Sigmoid colon (tissue), 4 donors: ENCODE results near the gene CALML6.

Experiments
- CTCF ChIP-seq, 4 experiments: fragments of 450-650 bp in 3 of 4; fragments of 200-600 bp in 1 of 4; IDR thresholded peaks; one replicate each; pipeline ENCODE4 v1.5.1; 2016 to 2019; ENCODE audit warnings: antibody characterized with exemption in 4 of 4, mild to moderate bottlenecking in 3 of 4, moderate library complexity in 2 of 4
- EP300 ChIP-seq, 4 donors: sonication (generic); formaldehyde crosslinking; IDR thresholded peaks; one replicate each; pipeline ENCODE4 v1.6.1; 2017; ENCODE audit warnings: antibody characterized with exemption in 4 of 4
- POLR2A ChIP-seq, 2 donors: fragments of 450-650 bp; IDR thresholded peaks; one replicate each; pipeline ENCODE4 v1.6.1; 2016; ENCODE audit warnings: antibody characterized with exemption in 2 of 2, mild to moderate bottlenecking in 2 of 2, moderate library complexity in 2 of 2

GRCh38 chr1:1946540-1946939, 31.5 kb downstream of the CALML6 start:
- TF ChIP-seq CTCF (IDR thresholded peaks at IDR 0.05): no peak
- no peak for TF ChIP-seq EP300 (IDR thresholded peaks at IDR 0.05)
- no peak for TF ChIP-seq POLR2A (IDR thresholded peaks at IDR 0.05)
